Tibial nerve (tissue), 4 donors: ENCODE results near the gene PLAAT4.

ENCODE experiments used
- EP300 ChIP-seq, 2 donors: sonication (generic); formaldehyde crosslinking; IDR thresholded peaks; one replicate each; pipeline ENCODE4 v1.6.1; 2017; ENCODE audit warnings: antibody characterized with exemption in 2 of 2, mild to moderate bottlenecking in 1 of 2
- POLR2A ChIP-seq, 2 donors: fragments of 450-650 bp; IDR thresholded peaks; one replicate each; pipeline ENCODE4 v1.6.1; 2017; ENCODE audit warnings: antibody characterized with exemption in 2 of 2, mild to moderate bottlenecking in 2 of 2, moderate library complexity in 2 of 2
- TF ChIP-seq, protein P1 (sequence below), 5 experiments: fragments of 200-600 bp in 3 of 5; fragments of 450-650 bp in 2 of 5; sonication (generic) in 3 of 5; IDR thresholded peaks; one replicate each; pipeline ENCODE4 v1.5.1; 2016 to 2019; ENCODE audit warnings: antibody characterized with exemption in 5 of 5, mild to moderate bottlenecking in 3 of 5, moderate library complexity in 2 of 5

DNA sequence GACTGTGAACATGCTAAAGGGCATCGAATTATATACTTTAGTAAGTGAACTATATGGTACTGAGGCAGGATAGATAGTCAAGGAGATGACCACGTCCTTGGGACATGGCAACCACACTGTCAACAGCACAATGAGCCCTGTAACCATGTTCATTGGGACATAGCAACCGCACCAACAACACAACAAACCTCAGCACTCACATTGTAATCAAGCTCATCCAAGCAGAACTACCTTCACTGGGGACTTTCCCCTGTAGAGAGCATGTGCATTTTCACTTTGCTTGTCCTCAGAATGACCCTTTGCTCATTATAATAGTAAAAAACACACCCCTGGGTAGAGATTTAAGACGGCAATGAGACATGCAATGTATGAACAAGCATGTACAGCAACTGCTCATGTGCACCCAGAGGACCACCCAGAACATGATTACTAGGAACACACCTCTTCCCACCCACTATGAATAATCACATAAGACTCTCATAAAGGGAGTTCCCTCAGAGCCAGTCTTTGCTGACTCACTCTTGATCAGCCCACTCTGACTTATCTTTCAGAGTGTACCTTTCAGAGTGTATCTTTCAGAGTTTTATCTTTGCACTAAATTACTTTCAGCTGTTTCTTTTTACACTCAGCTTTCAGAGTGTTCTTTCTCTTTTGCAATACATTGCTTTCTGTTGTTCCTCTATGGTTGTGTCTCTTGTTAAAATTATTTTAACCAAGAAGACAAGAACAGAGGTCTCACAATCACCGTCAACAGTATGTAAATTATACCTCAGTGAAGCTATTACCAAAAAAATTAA, 30.6 kb downstream of the PLAAT4 start:
- TF ChIP-seq, protein P1, sequence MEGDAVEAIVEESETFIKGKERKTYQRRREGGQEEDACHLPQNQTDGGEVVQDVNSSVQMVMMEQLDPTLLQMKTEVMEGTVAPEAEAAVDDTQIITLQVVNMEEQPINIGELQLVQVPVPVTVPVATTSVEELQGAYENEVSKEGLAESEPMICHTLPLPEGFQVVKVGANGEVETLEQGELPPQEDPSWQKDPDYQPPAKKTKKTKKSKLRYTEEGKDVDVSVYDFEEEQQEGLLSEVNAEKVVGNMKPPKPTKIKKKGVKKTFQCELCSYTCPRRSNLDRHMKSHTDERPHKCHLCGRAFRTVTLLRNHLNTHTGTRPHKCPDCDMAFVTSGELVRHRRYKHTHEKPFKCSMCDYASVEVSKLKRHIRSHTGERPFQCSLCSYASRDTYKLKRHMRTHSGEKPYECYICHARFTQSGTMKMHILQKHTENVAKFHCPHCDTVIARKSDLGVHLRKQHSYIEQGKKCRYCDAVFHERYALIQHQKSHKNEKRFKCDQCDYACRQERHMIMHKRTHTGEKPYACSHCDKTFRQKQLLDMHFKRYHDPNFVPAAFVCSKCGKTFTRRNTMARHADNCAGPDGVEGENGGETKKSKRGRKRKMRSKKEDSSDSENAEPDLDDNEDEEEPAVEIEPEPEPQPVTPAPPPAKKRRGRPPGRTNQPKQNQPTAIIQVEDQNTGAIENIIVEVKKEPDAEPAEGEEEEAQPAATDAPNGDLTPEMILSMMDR (IDR thresholded peaks at IDR 0.05): no peak
- TF ChIP-seq POLR2A (IDR thresholded peaks at IDR 0.05) (no peak), EP300 (IDR thresholded peaks at IDR 0.05) (peak in 1 of 2 donors; percentile 42)
